ENCODE measurements around the gene SEC22C.

Gene SEC22C

DNA sequence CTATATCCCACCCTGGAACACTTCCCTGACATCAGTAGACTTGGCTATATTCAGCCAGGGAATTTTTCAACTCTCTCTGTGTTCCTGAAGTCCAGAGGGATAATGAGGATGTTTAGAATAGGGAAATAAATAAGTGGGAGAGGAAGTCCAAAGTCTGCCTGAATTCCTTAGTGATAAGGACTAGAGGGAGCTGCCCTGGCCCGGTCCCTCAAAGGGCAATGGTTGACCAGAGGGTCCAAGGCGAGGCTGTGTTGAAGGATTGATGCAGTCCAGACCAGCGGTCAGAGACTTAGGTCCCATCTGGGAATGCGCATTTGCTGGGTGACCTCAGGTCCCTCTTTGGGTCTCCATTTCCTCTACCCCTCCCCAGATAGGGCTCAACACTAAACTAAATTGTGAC, 71.4 kb downstream of the SEC22C start:
- no peak for DNase-seq

DNA sequence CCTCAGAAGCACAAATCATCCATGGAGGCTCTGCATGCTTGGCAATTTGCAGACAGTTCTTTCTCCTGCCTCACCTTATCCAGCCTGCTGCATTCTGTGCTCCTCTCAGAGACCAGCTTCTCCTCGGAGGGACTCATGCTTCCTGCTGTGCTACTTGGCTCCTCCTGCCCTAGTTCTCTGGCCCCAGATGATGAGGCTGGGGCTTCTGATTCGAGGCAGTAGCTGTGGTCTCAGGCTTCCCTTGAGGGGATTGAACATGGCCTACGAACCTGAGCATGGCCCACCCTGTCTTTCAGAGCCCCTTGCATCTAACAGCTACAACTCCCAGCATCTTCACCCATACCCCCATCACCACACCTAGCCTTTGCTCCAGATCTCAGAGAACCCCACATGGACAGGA, 72.7 kb downstream of the SEC22C start:
- no peak for DNase-seq

DNA sequence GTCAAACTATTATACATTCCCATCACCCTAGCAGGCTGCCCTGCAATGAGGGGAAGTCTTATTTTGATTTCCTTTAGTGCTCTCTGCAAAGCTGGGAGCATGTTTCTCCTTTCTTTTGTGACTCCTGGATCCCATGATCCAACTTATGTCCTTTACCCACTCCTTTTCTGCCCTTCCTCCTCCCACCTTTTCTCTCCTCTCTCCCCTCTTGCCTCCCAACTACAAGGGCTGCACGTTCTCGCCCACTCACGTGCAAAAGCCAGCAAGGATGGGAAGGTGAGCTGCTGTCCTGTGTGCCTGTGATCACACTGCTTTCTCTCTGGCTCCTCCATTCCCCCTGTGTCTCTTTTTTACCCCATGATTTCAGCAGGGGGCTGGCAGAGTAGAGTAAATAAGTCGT, 73.2 kb downstream of the SEC22C start:
- no peak for DNase-seq

DNA sequence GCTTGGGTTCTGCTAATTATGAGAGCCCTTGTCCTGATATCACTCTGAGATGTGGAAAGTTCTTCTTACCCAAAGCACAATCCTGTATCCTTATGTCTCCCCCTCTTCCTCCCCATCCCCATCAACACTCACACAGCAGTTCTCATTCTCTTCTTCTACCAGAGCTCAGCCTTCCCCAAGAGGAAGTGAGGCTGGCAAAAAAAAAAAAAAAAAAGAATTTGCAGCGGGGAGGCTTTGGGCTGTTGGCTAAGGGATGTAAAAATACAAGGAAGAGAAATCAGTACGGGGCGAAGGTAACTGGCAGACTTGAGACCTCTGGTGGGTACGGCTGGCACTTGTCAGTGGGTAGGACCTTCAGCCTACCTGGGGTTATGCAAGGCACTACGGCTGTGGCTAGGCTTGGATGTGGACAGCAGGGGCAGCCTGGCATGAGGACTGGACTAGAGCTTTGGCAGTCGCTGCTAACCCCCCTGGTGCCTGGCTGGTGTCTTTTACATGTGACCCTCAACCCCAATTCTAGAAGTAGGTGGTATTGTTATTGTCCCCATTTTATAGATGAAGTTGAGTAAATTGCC, 73.9 kb downstream of the SEC22C start:
- DNase-seq: no peak

DNA sequence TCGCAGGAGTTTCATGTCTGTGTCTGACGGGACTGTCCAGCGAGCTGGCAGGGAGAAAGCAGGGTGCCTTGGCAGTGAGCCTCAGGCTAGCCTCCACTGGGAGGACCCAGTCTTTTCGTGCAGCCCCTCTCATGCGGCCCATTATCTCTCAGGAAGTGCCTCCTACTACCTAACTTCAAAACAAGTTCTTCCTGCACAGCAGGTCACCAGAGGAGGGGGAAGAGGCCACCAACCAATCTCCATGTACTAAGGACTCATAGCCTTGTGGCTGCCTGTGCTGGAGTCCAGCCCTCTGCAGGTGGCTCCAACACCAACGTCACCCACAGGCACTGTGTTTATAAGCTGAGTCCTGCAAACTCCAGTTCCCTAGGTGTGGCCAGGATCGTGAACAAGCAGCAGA, 74.5 kb downstream of the SEC22C start:
- no peak for DNase-seq

DNA sequence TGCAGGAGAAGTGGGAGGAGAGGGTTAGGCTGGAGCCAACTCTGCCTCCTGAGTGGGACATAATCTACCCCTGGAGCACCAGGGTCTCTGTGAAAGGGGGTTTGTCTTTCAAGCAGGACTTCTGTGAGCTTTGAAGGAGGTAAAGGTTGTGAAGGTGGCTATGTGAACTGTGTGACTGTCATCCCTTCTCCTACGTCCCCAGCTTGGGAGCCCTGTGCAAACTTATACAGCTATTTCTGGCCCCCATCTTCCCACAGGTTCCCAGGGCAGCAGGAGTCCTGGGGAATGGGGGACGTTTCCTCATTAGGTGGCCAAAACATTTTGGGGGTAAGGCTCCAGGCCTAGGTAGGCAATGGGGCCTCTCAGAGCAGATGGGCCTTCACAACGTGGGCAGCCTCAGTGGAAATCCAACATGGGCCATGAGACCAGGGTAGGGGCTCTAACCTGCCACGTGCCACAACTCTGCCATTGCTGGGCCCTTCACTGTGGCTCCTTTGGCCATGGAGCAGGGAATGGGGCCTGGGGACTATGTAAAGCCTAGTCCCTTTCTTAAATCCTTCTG, 75.8 kb downstream of the SEC22C start:
- peak in 1 of 2 donors; percentile 7 for DNase-seq

DNA sequence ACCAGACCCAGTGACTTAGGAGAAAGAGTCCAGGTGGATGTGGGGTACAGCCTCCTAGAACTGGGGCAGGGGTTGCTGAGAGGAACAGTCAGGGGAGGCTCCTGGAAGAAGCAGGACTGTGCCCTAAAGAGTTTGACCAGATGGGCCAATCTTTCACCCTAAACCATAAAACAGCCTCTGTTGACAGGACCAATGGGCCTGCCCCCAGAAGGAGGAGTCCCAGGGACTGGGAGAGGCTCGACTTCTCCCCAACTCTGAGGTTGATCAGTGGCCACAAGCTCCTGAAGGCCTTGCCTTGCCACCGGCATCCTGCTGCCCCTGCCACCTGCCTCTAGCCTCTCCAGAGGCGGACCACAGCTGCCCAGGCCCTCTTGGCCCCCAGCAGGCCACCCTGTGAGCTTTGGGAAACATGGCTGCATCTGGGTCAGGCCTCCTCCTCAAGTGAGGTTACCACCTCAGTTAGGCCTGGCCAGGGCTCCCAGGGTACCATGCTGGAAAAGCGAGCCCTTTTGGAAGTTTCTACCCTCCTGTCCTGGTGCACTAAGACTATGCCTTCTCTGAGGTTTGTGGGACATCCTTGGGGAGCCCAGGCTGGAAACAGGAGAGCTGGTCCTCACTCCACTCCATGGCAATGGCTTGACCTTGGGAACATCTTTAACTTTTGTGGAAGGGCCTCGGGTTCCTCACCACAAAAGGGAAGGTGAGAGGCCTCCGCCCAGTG, 76.5 kb downstream of the SEC22C start:
- peak in 1 of 2 donors; percentile 8 for DNase-seq

DNA sequence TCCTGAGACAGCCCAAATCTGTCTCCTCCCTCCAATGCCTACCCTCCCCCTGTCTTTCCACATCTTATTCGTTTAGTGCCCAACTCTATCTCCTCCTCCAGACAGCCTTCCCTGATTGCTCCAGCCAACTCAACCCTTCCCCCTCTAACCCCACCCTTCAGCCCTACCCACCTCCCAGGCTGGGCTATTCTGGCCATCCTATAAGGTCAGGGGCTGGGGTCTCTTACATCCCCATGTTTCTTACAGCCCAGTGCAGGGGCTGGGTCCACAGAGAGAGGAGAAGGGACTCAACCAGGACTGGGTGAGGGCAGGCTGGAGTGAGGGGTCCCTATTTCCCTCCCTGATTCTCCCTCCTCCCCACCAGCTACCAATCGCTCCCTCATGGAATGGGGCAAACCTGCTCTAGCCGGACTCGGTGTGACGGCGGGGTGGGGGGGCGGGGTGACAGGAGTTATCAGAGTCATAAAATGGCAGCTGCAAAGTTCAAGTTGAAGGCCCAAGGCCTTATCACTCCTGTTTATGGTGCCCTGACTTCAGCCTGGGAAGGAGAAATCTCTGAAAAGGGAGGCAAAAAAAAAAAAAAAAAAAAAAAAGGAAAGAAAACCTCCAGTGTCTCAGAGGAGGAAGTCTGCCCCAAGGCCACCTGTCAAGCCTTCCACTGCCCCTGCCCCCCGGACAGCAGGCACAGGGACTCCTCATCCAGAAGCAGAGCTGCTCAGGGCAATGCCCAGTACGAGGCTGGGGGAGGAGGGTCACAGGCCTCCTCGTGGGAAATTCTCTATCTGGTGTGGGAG, 77.2 kb downstream of the SEC22C start:
- DNase-seq: peak in 1 of 2 donors; percentile 5

DNA sequence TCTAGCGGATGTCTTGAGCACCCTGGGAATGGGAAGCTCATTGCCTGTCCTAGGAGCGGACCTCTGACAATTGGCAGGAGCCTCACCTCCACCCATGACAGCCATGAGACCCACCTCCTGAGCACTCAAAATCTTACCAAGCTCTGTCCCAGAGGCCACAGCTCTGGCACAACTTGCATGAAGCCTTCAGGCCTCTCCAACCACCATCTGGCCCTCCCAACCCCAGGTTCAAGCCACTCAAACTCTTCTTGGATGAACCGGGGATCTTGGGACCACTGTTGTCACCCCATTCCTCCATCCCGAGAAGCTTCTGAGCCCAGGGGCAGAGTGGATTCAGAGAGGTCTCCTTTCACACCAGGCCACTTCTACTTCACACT, 77.8 kb downstream of the SEC22C start:
- no peak for DNase-seq

DNA sequence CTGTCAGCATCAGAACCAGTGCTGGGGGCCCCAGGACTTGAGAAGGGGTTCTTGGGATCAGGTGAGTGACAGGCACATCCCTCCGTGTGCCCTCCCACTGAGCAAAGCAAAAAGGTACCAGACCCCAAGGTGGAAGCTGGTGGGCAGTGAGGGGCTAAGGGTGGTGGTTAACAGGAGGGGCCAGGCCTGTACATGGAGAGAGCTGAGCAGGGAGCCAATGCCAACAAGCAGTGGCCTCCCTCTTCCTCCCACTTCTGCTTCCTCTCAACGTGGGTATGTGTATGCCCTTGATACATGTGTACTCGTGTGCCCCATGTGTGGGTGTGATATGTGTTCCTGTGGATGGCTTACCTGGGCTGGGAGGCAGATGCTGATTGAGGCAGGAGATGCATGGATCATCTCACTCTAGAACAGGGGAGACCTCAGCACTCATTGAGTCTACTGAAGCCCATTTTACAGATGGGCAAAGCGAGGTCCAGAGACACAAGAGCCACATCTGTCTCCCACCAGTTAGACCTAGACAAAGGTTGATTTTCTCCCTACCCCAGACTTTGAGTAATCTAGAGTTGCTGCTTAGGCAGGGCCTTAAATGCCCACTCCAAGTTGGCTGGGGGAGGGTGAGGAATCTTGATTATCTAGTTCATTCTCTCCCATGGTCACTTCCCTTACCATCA, 78.4 kb downstream of the SEC22C start:
- DNase-seq: peak in 1 of 2 donors; percentile 8

DNA sequence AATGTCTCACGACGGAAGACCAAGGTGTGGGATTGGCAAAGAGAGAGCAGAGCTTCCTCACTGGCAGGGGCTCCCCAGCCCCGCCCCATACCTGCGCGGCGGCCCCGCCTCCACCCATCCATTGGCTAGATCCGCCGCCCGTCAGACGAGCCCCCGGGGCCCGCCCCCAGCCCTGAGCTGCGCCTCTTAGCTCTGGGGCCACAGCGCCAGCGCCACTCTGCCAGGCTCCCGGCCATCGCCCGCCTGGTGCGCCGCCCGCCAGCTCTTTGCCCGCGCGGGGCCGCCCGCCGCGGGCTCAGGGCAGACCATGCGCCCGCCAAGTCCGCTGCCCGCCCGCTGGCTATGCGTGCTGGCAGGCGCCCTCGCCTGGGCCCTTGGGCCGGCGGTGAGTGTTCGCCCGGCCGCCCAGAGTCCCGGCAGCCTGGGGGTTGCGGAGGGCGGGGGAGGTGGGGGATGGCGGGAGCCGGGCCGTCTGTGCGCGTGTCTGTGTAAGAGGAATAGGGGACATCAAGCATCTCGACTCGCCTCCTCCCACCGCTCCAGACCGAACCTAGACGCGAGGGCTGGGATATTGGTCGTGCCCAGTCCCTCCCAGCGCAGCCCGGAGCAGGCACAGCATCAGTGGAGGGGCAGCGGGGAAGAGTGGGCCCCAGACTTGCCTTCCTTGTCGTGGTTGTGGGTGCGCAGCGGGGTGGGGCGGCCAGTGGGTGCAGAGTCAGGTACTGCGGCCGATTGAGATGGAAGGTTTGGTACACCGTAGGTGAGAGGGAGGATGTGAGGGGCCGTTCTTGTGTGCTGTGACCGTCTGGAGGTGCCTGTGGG, 79.1 kb downstream of the SEC22C start, which contains the start of gene VIPR1:
Gene VIPR1, plus strand, starts transcription at position 215 of the 822 bp plus-strand sequence. Its CDS starts 93 bp downstream, at position 308.
- DNase-seq: peak; percentile 91 to 94

DNA sequence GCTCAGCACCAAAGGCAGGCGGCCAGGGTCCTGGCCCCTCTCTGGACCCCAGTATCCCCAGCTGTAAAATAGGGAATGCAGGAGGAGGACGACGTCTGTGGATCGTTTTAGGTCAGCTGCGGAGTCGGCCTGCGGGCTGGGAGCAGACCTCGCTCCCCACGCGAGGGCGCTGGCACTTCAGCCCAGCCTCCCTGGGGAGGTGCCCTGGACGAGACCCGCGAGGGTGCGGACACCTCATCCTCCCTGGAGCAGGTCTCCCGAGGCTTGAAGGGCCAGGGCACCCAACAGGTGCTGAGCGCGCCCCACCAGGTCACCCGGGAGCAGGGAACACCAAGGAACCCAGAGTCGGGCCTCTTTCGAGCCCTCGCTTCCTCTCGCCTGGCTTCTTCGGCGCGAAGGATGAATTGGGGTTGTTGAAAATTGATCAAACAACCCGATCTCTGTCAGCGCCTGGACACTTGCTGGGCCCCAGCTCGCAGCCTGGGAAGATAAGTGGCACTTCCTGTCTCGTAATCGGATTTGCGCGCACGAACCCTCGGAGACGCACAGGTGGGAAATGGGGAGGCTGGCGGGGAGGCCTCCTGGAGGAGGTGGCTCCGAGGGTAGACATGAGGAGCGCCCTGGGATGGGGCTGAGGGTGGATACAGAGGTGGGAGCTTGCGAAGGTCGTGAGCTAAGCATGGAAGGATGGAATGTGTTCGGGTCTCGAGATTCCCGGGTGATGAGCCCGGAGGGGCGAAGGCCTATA, 79.9 kb downstream of the SEC22C start:
- peak; percentile 59 to 61 for DNase-seq

DNA sequence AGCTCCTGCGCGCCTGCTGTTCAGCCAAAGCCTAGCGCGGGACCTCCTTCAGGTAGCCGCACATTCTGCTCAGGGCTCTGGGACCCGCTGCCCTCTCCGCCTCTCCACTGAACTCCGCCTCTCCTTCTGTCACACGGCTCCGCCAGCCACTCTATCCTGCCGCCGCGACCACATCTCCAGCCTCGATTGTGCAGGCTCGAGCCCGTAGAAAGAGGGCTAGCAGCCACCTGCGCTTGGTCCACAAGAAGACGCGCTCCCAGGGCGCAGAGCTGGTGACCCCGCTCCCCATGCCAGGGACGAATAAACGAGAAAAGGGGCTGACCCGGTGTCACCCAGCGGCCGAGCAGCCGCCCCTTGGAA, 80.5 kb downstream of the SEC22C start:
- no peak for DNase-seq

DNA sequence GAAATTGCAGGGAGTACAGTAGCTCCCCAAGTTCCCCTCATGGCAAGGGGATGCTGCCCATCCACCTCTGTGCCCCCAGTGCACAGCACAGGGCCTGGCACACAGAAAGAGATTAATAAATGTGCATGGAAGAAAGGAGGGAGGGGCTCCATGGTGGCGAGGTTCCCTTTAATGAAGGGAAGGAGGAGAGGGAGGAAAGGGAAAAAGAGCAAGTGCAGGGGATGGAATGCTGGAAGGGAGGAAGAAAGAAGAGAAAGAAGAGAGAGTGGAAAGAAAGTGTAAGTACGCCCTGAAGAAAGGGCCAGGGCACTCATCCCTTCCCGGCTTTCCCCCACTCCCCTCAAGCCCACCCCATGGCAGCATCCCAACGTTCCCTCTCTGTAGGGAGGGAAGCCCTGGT, 80.9 kb downstream of the SEC22C start:
- DNase-seq: peak in 1 of 2 donors; percentile 1

DNA sequence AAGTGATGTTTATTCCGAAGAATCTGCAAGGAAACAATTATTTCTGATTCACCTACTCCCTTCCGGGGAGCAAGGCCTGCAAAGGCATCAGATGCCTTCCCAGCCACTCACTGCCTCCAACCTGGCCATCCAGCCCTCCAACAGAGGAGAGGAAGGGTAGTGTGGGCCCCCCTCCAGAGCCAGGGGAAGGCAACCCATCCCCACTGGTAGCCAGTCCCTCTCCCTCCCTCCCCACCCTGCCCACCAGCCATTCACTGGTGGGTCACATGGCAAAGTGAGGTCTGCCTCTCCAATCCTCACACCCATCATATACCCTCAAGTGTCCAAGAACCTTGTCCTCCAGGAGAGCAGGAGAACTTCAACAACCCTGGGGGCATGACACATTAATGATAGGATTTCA, 81.7 kb downstream of the SEC22C start:
- no peak for DNase-seq

DNA sequence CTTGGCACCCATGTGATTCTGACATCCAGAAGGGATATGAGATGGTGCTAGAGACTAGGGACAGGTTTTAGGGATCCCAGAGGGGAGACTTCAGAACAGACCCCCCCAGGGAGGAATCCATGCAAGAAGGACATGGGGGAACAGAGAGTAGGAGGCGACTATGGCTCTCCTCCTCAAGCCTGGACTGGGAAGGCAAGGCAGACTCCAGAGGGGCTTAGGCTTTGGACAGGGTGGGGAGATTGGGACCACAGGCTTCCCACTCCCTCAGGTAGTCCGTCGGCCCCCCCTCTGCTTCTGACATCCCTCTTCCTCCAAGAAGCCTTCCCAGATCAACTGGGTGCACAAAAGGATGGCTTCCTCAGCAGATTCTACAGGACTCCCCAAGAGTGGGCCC, 82.3 kb downstream of the SEC22C start:
- DNase-seq: no peak

DNA sequence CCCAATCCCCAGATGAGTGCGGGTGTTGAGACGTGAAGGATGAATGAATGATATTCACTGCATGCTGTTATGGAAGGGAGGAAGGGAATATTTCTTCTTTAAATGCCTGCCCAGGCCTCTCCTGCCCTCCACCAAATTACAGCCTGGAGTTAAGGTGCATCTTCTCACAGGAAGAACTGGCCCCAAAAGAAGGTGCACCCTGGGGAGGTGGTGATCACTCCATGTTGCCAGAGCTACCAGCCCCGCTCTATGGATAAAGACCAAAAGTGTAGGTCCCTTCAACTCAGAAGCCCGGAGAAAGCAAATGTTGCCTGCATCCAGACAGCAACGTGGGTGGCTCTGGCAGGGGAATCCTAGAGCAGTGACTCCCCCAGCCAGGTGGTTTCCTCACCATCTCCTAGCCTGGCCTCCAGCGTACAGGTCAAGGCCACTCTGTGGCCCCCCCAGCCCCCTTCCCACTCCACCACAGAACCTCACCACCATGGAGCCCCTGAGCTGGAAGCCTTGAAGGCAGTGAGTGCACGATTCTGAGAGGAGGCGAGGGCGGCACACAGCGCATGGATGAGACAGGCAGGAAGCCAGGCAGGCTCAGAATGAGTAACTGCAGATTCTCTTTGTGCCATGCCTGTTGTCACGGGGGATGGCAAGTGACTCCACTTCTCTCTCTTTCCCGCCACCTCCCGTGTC, 82.8 kb downstream of the SEC22C start:
- DNase-seq: no peak

DNA sequence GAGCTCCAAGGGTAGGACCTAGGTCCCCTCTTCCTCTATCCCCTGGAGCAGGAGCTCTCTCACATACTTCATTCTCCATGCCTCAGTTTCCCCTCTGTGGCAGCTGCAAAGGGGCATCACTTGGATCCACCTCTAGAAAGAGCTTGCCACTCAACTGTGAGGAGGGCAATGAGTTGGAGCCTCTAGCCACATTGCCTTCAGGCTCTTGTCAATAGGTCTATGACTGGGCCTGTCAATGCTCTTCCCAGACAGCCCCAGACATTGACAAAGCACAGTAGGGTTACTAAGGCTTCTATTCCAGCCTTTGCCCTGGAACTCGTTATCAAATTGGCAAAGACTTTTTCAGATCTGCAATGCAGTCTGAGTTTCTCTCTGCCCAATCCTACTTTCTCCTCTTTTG, 83.7 kb downstream of the SEC22C start:
- DNase-seq: no peak

Measured in CD4-positive, alpha-beta T cell treated with Interleukin-4 for 1 hour (primary cell).